NCI-H82 (cell line): Measurements from ENCODE around the gene VTI1B.
A peak's percentile ranks its signal among the peaks of the same experiment; 100 is the strongest.
"Not testable (repeated sequence)": the region's sequence is repeated elsewhere in the genome, so short reads cannot be mapped to it uniquely, and the experiment has no call there.

Experiments used
- DNase-seq: peaks from one replicate; lab custom pipeline; 2025; lab: John Stamatoyannopoulos, UW

The VTI1B gene, protein sequence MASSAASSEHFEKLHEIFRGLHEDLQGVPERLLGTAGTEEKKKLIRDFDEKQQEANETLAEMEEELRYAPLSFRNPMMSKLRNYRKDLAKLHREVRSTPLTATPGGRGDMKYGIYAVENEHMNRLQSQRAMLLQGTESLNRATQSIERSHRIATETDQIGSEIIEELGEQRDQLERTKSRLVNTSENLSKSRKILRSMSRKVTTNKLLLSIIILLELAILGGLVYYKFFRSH

DNA sequence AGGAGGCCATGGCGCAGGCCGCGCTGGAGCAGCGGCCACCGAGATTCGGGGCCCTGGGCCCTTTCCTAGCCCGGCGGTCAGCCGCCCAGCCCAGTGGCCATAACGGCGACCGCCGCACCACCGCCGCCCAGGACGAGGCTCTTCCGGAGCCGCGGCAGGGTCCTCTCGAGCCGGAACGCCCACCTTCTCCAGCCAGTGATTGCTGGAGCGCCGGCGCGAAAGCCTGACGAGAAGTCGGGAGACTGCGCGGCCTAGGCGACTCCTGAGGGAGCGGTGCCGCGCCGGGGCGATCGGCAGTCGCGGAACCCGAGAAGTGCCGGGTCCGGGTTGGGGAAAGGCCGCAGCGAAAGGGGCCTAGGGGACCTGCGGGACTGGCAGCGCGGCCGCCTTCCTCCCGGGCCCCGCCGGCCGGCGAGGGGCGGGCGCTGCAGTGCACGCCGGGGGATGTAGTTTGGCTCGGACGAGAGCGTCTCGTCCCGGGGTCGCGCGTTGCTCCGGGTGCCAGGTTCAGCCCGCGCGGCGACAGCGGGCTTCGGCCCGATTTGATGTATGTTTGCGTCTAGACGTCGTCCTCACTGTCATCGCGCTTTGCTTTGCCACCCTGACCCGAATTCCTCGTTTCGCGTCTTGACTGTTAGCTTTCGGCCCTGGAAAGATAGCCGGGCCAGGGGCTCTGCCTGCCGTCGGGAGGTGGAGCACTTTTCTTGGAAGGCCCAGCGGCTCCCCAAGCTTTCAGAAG lies at the start of gene VTI1B:
VTI1B (minus strand) TSS at position 153 of the 739 bp plus-strand sequence; CDS start at position 10, 143 bp downstream.
- peak; percentile 77 for DNase-seq

DNA sequence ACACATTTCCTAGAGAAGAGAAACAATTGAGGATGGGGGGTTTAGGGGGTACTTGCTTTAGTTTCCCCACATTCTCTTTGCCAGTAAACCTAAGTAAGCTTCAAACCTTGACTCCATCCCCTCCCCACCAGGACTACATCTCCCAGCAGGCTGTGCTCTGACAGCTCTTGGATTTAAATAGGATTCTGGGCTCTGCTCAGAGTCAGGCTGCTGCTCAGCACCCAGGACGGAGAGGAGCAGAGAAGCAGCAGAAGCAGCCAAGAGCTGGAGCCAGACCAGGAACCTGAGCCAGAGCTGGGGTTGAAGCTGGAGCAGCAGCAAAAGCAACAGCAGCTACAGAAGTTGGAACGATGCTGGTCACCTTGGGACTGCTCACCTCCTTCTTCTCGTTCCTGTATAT lies 47.9 kb upstream of the VTI1B start:
- DNase-seq, result peak; percentile 68

- DNase-seq, result no peak
These were observed 47.4 kb upstream of the VTI1B start for GRCh38 chr14:67721875-67722274.

DNA sequence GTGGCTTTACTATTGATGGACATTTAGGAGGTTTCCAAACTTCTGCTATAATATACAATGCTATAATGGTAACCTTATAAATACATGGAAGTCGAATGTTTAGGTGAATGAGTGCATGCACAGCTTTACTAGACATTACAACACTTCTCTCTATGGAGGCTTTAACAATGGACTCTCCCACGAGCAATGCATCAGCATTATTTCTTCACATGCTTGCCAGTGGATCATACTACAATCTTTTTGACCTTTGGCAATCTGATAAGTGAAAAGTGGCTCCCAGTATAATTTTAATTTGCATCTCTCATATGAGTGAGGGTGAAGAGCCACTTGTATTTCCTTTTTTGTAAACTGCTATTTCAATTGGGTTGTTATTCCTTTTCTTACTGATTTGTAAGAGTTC lies 45.4 kb upstream of the VTI1B start:
- no peak for DNase-seq

- DNase-seq, result not testable (repeated sequence)
These were observed 45.0 kb upstream of the VTI1B start for GRCh38 chr14:67719385-67719784.

DNA sequence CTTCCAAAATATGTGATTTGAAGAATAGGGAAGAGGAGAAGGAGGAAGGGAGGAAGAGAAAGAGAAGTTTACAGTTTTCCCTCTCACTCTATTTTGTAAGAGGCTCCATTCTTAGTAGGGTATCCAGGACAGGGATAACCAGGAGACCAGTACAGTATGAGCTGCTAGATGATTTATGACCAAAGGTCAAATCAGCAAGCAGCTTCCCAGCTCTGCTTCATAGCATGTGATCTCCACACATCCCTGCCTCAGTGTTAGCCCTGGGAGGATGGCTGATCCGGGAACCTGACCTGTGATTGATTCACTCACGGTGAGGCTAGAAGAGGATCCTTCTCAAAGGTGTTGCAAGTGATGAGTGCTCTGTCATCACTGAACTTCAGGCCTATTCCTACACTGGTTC lies 43.8 kb upstream of the VTI1B start:
- DNase-seq, result no peak

DNA sequence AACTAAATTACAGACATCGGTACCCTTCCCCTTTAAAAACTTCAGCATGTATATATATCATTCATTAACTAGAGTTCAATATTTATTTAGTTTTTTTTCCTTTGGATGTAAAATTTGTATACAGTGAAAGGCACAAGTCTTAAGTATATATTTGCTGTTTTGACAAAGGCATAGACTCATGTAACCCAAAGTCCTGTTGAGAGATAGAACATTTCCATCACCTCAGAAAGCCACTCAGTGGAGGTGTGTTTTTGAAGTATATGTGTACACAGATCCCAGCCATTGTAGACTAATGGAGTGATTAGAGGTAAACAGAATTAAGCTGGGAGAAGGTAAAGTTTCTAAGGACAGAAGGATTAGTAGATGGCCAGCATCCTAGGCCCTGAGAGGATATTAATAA lies 42.6 kb upstream of the VTI1B start:
- DNase-seq, result peak; percentile 53

- DNase-seq, result peak; percentile 18
These were observed 35.8 kb upstream of the VTI1B start for GRCh38 chr14:67710209-67710608.

DNA sequence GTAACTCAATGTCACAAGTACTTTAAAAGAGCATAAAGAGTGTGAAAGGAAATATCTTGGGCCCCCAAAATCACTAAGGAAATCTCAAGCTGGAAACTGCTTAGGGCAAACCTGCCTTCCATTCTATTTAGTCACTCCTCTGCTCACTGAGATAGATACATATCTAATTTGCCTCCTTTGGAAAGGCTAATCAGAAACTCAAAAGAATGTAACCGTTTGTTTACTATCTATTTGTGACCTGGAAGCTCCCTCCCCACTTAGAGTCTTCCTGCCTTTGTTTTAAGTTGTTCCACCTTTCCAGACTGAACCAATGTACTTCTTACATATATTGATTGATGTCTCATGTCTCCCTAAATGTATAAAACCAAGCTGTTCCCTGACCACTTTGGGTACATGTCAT lies 35.4 kb upstream of the VTI1B start:
- not testable (repeated sequence) for DNase-seq

DNA sequence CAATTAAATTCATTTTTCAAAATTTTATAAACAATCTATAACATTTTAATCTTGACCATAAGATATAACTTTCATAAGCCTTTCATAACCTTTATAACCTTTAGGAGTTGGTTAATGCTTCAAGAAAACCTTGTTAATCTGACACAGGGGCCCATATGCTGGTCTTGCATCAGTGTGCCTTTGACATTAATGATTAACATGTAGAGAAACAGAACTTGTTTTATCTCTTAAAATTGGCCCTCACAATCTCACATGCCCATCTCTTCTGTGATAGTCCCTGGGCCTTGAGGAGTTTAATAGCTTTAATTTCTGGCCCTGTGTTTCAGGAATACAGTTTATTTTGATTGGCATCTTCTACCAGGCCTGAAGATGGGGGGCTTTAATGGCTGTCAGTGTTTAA lies 34.9 kb upstream of the VTI1B start:
- not testable (repeated sequence) for DNase-seq

DNA sequence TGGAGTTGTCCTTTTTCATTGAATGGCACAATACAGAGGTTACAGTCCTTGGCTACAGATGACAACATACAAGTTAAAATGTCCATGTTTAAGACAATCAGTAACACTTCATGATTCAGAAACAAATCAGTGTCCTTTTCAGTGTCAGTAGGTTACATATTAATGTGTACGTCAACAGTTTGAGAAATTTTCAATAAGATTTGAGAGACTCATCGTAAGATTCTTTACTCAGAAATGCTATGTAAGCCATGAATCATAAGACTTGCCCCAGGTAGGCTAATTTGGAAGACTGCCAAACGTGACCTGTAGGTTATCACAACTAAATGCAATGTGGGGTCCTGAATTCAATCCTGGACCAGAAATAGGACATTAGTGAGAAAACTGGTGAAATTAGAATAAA lies 30.8 kb upstream of the VTI1B start:
- no peak for DNase-seq

GRCh38 chr14:67704484-67705089 lies 30.2 kb upstream of the VTI1B start:
- peak; percentile 67 for DNase-seq

- no peak for DNase-seq
These were observed 29.6 kb upstream of the VTI1B start for GRCh38 chr14:67703997-67704396.

- DNase-seq, result not testable (repeated sequence)
These were observed 27.1 kb upstream of the VTI1B start, which contains the start of gene RDH12 for GRCh38 chr14:67701492-67701891. Gene RDH12 (plus strand): TSS chr14:67701886. CDS start chr14:67722643, 20,757 bp downstream.

- no peak for DNase-seq
These were observed 23.7 kb upstream of the VTI1B start for GRCh38 chr14:67698179-67698578.

DNA sequence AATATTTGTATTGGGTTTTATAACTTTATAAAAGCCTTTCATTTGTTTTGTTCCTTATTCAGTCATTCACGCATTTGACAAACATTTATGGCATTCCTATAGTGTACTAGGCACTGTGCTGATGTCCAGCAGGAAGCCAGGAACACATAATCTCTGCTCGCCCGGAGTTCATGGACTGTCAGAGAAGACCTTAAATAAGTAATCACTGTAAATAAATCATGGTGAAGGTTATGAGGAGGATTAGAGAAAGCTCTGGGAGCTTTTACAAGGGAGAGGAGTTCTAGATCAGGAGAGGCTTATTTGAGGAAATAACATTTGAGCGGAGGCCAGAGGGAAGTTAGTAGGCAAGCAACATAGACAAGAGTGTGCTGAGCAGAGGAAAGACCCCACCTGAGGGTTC lies 22.6 kb upstream of the VTI1B start:
- DNase-seq, result peak; percentile 28

DNA sequence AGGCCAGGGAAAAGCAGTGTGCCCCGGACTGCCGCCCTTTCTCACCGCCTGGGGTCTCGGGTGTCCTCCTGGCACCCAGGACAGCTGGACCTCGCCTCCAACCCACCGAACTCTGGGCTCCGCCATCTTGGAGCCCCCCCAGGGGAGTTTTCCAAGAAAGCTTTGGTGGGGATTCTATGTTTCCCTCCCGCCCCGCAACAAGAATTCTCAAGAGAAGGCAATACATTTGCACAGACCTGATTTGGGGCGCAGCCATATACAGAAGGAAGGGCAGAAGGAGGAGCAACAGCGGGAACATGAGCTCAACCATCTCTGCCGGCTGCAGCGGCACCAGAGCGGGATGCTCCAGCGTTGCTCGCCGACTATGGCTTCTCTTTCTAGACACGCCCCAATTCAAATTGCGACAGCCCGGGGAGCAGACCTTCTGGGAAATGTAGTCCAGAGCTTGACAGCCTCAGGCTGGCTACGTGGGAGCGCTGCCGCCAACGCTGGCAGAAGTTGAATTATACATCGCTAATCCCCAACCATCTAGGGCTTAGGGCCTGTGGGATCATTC lies 21.0 kb upstream of the VTI1B start, which contains the start of gene RDH11:
RDH11 (minus strand) TSS at position 371 of the 556 bp plus-strand sequence; CDS start at position 310, 61 bp downstream.
- DNase-seq, result peak; percentile 97

- DNase-seq, result peak; percentile 92
These were observed 20.5 kb upstream of the VTI1B start for GRCh38 chr14:67694791-67695393.

- no peak for DNase-seq
These were observed 15.6 kb upstream of the VTI1B start for GRCh38 chr14:67690011-67690410.

- no peak for DNase-seq
These were observed 9.4 kb upstream of the VTI1B start for GRCh38 chr14:67683842-67684241.

DNA sequence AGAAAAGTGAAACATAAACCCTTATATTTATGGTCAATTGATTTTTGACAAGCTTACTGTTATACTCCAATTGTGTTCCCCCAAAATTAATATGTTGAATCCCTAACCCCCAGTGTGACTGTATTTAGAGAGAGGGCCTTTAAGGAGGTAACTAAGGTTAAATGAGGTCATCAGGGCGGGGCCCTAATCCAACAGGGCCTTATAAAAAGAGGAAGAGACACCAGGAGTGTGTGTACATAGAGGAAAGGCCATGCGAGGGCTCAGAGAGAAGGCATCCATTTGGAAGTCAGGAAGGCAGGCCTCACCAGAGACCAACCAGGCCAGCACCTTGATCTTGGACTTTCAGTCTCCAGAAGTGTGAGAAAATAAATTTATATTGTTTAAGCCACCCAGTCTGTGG lies 6.5 kb upstream of the VTI1B start:
- no peak for DNase-seq

DNA sequence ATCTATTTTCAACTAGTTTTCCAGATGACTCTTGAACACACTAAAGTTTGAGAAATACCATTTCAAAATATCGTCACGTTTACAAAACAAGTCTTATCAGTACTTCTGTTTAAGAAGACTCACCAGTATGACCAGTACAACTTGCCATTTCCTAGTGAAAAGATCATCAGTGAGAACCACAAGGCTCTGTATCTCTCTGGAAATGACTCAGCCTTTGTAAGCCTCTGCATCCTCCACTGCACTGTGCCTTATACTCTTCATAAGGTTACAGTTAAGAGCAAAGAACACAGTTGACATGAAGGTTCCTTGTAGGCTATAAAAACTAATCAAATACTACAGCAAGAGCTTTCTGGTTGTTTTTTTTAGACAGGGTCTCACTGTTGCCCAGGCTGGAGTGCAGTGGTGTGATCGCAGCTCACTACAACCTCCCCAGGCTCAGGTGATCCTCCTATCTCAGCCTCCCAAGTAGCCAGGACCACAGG lies 5.7 kb upstream of the VTI1B start:
- no peak for DNase-seq
